ENCODE measurements around the gene RBMS3.

DNA sequence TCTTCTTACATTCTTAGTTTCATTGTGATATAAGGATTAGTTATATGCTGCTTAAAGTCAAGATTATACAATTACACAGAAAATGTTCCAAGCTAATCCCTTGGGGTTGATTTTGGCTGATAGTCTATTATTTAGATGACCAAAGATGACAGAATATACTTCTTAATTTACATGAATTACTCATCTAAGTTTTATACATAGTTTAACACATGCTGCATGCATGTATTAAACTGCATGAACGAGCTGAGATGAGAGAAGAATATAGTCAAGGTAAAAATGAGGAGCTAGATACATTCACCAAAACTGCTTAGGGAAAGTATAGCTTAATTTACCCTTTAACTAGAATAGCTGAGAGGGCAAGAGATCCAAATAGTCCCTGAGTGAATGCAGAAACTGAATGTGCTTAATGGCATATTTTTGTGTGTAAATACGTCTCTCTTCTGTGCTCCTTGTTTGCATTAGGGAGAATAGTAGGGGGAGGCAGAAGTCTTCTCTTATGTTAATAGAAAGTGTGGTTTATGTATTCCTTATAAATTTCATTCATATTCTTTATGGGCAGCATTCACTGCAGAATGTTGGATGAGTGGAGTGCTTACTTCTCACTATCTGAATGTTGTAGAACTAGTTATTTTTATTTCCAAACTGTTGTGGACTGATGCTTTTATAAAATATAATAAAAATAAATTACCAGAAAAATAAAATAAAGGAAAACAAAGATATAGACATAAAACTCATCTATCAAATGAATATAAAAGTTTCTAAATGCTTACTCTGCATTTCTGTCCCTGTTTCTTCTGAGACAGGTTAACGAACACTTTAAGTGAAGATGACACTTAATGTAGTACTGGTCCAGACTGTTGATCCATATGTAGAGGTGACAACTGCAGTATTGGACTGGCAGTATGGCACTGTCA, 327.8 kb downstream of the RBMS3 start:
- no peak for TF ChIP-seq POLR2A (IDR thresholded peaks at IDR 0.05)
- TF ChIP-seq, protein P1, sequence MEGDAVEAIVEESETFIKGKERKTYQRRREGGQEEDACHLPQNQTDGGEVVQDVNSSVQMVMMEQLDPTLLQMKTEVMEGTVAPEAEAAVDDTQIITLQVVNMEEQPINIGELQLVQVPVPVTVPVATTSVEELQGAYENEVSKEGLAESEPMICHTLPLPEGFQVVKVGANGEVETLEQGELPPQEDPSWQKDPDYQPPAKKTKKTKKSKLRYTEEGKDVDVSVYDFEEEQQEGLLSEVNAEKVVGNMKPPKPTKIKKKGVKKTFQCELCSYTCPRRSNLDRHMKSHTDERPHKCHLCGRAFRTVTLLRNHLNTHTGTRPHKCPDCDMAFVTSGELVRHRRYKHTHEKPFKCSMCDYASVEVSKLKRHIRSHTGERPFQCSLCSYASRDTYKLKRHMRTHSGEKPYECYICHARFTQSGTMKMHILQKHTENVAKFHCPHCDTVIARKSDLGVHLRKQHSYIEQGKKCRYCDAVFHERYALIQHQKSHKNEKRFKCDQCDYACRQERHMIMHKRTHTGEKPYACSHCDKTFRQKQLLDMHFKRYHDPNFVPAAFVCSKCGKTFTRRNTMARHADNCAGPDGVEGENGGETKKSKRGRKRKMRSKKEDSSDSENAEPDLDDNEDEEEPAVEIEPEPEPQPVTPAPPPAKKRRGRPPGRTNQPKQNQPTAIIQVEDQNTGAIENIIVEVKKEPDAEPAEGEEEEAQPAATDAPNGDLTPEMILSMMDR (IDR thresholded peaks at IDR 0.05): no peak

All from vagina (tissue), 2 donors.